ENCODE results near the gene CCL8.

Gene CCL8

GRCh38 chr17:34370997-34371395 is 51.8 kb downstream of the CCL8 start:
- no peak overlapping the region for H3K27ac Mint-ChIP-seq
- H3K36me3 Mint-ChIP-seq (ENCODE audit: low read depth) = no peaks in the 10 kb centered on the region
- peaks cover 17% of the 10 kb centered on the region for H3K27me3 Mint-ChIP-seq (ENCODE audit: low read depth)
- no peaks in the 10 kb centered on the region for H3K9me3 Mint-ChIP-seq
- TF ChIP-seq, protein P1, sequence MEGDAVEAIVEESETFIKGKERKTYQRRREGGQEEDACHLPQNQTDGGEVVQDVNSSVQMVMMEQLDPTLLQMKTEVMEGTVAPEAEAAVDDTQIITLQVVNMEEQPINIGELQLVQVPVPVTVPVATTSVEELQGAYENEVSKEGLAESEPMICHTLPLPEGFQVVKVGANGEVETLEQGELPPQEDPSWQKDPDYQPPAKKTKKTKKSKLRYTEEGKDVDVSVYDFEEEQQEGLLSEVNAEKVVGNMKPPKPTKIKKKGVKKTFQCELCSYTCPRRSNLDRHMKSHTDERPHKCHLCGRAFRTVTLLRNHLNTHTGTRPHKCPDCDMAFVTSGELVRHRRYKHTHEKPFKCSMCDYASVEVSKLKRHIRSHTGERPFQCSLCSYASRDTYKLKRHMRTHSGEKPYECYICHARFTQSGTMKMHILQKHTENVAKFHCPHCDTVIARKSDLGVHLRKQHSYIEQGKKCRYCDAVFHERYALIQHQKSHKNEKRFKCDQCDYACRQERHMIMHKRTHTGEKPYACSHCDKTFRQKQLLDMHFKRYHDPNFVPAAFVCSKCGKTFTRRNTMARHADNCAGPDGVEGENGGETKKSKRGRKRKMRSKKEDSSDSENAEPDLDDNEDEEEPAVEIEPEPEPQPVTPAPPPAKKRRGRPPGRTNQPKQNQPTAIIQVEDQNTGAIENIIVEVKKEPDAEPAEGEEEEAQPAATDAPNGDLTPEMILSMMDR (IDR thresholded peaks at IDR 0.05; ENCODE audit: unreplicated experiment in 3 of 3) = no peak
- no peak overlapping the region for H3K4me3 Mint-ChIP-seq
- no peaks in the 10 kb centered on the region for H3K4me1 Mint-ChIP-seq

Measured in nephron (organoid).